CD4-positive, alpha-beta T cell treated with Interleukin-21 for 1 hour (primary cell): Measurements from ENCODE around the gene CTDSPL2.
"Not testable (repeated sequence)": the region's sequence is repeated elsewhere in the genome, so short reads cannot be mapped to it uniquely, and the experiment has no call there.

Experiments
- DNase-seq: peaks from one replicate; pipeline ENCODE4 v3.0.0-alpha.2; 2020

Gene CTDSPL2

DNA sequence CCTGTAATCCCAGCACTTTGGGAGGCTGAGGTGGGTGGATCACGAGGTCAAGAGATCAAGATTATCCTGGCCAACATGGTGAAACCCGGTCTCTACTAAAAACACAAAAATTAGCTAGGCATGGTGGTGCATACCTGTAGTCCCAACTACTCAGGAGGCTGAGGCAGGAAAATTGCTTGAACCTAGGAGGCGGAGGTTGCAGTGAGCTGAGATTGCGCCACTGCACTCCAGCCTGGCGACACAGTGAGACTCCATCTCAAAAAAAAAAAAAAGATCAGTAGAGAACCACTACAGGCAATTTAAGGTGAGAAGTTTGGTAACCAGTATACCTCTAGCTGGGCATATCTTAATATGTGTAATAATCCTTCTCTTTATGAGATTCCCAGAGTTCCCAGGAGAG lies 117.3 kb downstream of the CTDSPL2 start:
- not testable (repeated sequence) for DNase-seq

DNA sequence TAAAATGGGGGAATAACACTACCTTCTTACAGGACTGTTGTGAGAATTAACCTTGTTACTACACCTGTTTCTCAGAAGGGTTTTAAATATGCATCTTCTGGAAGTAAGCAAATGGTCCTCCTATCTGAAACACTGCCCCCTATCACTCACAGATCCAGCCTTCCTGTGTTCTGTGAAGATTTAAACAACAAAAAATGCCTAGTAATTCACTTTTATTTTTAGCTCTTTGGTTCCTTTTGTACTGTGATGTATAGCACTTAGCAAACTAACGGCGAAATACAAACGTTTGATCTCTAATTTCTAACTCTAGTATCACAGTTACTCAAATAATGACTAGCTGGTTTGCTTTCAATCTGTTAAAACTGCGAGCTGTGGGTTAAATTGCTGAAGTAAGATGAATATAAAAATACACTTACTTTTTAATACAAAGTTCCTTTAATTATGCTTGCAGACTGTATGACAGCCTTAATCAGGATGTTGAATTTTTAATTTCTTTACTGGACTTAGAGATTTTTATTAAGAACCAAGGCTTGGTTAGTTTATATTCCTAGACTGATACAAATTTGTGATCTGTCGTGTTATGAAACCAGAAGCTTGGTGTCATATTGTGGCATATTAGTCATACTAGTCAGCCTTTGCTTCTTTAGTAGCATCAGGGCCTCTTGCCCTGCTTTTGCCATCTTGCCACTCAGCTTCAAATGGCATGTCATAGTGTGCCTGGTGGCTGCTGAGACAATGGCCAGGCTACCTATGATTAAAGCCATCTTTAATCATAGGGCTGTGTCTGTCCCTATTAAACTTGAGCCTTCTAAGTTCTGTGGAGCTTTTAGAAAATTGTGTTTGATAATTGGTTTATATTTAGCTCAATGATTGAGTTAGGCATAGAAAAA lies 118.7 kb downstream of the CTDSPL2 start:
- peak; percentile 37 for DNase-seq

DNA sequence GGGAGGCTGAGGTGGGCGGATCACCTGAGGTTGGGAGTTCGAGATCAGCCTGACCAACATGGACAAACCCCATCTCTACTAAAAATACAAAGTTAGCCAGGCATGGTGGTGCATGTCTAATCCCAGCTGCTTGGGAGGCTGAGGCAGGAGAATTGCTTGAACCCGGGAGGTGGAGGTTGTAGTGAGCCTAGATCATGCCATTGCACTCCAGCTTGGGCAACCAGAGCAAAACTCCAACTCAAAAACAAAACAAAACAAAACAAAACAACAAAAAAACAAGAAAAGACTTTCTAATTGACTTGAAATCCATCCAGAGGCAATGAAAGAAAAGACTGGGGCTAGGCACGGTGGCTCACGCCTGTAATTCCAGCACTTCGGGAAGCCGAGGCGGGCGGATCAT lies 121.7 kb downstream of the CTDSPL2 start:
- not testable (repeated sequence) for DNase-seq

DNA sequence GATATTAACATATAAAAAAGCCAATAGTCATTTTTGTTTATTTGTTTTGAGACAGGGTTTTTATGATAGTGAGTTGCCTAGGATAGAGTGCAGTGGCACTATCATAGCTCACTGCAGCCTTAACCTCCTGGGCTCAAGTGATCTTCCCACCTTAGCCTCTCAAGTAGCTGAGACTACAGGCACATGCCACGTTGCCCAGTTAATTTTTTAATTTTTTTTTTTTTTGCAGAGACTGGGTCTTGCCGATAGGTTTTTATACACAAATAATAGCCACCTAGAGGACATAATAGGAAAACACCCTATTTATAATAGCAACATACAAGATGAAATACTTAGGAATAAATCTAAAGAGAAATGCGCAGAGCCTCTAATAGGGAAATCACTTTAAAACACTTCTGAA lies 122.8 kb downstream of the CTDSPL2 start:
- peak; percentile 31 for DNase-seq

DNA sequence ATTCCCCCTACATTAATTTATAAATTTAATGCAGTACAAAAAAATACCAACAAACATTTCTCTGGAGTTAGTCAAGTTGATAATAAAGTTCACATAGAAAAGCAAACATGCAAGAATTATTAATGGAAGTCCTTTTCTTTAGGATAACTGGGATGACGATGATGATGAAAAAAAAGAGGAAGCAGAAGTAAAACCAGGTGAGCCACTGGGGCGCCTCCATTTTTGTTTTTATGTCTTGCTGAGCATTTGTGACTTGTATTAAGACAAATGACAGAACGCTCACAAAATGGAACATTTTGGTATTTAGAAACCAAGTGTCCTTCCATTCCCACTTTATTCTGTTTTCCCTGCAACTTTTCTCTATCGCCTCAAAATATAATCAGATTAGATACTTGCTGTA lies 123.3 kb downstream of the CTDSPL2 start:
- DNase-seq, result no peak

DNA sequence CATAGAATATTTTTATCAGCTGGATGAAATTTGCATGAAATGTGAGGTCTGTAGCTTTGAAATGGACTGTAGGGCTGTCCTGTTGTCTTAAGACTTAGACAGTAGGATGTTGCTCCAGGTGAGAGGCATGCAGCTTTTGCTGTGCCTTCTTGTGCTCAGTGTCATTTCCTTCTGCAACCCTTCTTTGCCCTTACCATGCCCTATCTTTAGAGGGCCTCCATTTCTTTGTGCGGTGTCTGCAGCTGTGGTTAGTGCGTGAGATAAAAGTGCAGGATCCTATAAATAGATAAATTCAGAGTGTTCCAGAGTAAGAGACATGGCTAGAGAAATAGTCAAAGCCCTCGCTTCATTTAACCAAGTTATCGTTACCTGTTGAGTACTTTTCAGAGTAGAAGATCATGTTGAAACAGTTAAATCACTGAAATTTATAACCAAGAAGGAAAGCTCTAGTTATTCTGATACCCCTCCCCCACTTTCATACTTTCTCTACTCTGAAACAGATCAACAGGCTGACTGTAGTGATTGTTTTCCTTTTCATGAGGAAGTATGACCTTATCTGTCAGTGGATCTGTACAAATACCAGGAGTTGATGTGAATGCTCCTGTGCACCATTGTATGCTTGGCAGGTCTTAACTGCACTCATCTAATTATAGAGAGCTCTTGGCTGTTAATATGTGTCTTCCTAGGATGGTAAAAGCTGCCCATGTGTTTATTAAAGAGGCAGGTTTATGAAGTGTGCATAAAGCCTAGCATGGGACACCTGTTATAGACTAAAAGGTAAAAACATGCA lies 127.7 kb downstream of the CTDSPL2 start:
- no peak for DNase-seq

DNA sequence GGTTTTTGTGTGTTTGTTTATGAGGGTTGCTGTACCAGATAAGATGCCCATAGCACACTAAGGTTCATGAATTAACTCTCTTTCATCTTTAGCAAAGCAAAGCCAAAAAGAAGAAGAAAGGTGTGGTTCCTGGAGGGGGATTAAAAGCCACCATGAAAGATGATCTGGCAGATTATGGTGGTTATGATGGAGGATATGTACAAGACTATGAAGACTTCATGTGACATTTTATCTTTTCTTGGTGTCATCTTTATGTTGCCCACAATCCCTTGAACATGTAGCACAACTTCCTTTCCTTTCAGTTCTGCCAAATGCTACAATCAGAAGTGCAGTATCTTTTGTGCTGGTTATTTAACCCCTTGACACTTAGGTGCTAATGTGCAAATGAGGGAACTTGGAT lies 133.5 kb downstream of the CTDSPL2 start:
- DNase-seq, result not testable (repeated sequence)

DNA sequence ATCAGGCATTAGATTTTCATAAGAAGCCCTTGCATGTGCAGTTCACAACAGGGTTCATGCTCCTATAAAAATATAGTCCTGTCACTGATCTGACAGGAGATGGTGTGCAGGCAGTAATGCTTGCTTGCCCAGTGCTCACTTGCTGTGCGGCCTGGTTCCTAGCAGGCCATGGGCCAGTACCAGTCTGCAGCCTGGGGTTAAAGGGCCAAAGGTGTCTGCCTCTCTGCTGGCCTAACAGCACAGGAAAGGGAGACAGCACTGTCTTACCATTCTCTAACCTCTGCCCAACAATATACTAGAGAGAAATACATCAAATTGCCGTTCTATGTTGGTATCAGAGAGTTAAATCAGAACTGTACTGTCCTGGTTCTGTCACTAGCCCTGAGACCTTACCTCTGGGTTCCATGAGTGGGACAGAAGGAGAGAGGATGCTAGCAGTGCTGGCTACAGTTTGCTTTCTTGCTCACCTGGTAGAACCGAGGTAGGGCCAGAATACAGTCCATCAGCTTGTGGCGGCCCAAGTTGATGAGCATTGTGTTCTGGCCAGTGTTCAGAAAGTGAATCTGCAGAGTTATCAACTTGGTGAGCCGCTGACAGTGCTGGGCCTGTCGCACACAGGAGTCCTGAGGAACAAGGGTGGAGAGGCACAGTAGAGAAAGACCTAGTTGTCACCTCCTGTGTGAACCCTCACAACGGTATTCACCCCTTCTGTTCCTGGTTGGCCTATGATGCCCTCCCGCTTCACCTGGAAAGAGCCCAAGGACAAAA lies 138.1 kb downstream of the CTDSPL2 start:
- DNase-seq, result no peak

DNA sequence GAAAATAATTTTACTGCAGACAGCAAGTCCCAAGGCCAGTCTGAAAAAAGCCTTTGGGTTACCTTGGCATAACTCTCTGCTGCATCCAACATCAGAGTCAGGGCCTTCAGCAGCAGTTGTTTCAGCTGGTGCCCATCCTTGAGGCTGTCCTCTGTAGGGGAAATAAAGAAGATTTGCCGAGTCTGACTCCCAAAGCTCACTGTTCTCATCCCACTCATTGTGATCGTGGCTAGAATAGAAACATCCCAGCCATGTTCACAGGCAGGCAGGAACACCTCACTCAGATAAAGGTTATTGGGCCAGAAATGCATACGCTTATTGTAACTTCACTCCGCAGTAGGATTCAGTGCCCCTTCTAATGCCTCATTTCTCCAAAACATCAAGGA lies 138.7 kb downstream of the CTDSPL2 start:
- no peak for DNase-seq

DNA sequence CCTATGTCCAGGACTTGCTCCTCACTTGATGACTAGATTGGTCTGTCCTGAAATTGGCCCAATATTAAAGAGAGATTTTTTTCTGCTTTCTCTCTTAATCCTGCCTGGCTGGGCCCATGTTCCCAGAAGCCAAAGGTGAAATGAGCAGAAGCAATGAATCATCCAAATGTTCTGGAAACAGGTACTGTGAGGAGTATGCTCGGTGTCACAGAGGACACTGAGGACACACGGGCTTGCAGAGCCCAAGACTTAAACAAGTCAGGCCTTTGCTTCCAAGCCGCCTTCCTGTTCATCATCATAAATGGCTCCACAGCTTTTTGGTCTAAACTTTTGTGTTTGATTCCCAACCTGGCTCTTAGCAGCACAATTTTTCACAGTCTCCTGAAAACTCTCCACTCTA lies 140.9 kb downstream of the CTDSPL2 start:
- DNase-seq, result no peak

DNA sequence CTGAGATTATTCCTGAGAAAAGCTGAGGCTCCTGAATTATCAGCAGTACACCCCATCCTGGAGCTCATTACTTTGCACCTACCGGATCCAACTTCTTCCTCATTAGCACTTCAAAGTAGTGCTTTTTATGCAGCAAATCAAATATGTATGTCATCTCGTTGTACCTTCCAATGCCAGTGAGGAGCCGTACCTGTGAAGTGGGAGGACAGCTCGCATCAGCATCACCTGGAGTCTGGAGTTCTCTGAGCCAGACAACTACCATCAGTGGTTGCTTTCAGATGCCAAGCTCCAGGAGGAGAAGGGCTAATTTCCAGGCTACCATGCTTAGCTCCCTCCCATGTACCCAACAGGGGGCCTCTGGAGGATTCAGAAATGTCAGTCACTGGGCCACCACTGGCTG lies 141.9 kb downstream of the CTDSPL2 start:
- no peak for DNase-seq

DNA sequence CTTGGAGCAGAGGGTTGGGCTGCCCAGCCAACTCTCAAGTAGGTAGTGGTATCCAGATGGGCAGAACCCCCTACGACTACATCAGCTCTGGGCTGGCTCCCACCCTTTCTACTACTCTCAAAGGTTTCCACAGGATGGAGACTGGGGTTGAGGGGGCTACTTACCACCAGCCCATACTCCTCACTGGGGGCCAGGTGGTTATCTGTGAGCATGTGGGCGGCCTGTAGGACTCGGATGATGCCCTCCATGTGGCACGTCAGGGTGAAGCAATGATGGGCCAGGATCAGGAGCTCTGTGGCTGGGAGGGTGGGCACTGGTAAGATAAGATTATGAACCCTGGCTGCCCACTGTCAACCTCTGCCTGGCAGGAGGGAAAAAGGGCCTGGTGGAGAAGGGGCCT lies 142.9 kb downstream of the CTDSPL2 start:
- DNase-seq, result no peak

DNA sequence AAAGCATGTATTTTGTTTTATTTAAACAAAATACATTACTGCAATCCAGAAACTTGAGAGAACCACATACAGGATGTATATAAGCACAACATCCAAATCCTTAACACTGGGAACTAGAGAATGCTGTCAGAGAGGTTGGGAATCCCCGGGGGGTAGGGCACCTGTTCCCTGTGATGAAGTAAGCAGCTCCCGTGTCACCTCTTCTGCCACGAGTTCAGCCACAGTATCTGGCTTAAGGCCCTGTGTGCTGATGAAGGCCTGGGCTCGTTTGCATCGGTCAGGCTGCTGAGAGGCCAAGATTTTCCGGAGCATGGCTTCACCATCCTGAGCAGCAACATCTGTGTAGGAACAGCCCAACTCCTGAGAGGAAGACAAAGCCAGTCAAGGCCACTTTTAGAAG lies 146.0 kb downstream of the CTDSPL2 start:
- DNase-seq, result no peak

DNA sequence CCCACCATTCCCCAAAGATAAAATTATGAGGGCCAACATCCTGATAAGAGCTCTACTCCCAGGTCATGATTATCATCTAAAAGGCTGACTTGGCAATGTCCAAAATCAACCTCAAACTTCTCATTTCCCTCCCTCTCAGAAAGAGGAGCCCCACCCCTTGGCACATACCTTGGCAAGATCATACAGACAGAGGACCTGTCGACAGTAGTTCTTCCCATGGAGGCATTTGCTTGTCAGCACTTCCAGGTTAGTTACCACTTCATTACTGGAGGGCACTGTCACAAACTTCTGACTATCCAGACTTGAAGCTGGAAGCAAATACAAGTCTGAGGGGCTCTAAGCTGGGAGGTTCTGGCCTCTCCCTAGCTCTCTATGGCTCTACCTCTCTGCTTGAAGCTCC lies 147.3 kb downstream of the CTDSPL2 start:
- DNase-seq, result no peak
